ENCODE data around the gene SPTSSB. TPM values are rescaled to one million over a fixed set of nuclear protein-coding genes. Genes with fewer than 3 reads are reported as not detected.

The SPTSSB gene
- total and polyA plus RNA-seq, 2 donors (not counting 1 experiment from before 2014, with no cell fraction given), result not detected

- CTCF ChIA-PET, result interaction anchor here (0.9 kb wide), 1 partner anchor 9 kb away, joined by 3 read pairs; no protein-coding TSS in a partner anchor
- peaks cover 12% of the 10 kb centered on the region for H3K9me3 Mint-ChIP-seq (ENCODE audit: insufficient read depth)
- H3K27ac Mint-ChIP-seq, result no peak overlapping the region
- H3K4me3 ChIP-seq (ENCODE audit: control extremely low read depth in 1 of 5, extremely low read depth in 1 of 5, insufficient read depth in 1 of 5, low read depth in 2 of 5, low read length in 4 of 5), result no peak overlapping the region
- no peaks in the 10 kb centered on the region for H3K36me3 ChIP-seq (replicated peaks in 1 of 2; ENCODE audit: control extremely low read depth in 1 of 2, control insufficient read depth in 1 of 2, extremely low read depth in 1 of 2, insufficient read depth in 2 of 2, low read length in 1 of 2)
- no peak overlapping the region for H3K4me2 ChIP-seq (replicated peaks; ENCODE audit: low read depth, low read length, poor library complexity, severe bottlenecking)
- no peak overlapping the region for H2AFZ ChIP-seq (ENCODE audit: insufficient read depth, low read depth, low read length, poor library complexity, severe bottlenecking)
- no peak for DNase-seq
- no peak for ATAC-seq (ENCODE audit: low read depth)
- no peak for TF ChIP-seq EZH2 (IDR thresholded peaks at IDR 0.05; ENCODE audit: borderline replicate concordance, insufficient read depth, low read depth, low read length, poor library complexity, severe bottlenecking)
- TF ChIP-seq, protein P1, sequence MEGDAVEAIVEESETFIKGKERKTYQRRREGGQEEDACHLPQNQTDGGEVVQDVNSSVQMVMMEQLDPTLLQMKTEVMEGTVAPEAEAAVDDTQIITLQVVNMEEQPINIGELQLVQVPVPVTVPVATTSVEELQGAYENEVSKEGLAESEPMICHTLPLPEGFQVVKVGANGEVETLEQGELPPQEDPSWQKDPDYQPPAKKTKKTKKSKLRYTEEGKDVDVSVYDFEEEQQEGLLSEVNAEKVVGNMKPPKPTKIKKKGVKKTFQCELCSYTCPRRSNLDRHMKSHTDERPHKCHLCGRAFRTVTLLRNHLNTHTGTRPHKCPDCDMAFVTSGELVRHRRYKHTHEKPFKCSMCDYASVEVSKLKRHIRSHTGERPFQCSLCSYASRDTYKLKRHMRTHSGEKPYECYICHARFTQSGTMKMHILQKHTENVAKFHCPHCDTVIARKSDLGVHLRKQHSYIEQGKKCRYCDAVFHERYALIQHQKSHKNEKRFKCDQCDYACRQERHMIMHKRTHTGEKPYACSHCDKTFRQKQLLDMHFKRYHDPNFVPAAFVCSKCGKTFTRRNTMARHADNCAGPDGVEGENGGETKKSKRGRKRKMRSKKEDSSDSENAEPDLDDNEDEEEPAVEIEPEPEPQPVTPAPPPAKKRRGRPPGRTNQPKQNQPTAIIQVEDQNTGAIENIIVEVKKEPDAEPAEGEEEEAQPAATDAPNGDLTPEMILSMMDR (IDR thresholded peaks at IDR 0.05), result no peak
- intact Hi-C loops (cut with micrococcal nuclease), result no loop called here
- no peak overlapping the region for H3K27ac ChIP-seq (ENCODE audit: low read length in 2 of 2)
- no peaks in the 10 kb centered on the region for H3K27me3 Mint-ChIP-seq
- no peaks in the 10 kb centered on the region for H3K79me2 ChIP-seq (ENCODE audit: control insufficient read depth, insufficient read depth, low read length)
- H3K4me3 Mint-ChIP-seq, result no peak overlapping the region
- peaks cover 0 to 19% (median 8%) of the 10 kb centered on the region in 3 donors for H3K9me3 ChIP-seq (ENCODE audit: control extremely low read depth in 1 of 3, control insufficient read depth in 2 of 3, insufficient read depth in 1 of 3, low read length in 2 of 3)
- H3K9ac ChIP-seq (ENCODE audit: low read length), result no peak overlapping the region
- H3K4me1 ChIP-seq (ENCODE audit: control insufficient read depth in 2 of 2, insufficient read depth in 2 of 2, low read length in 2 of 2), result no peaks in the 10 kb centered on the region
- no peaks in the 10 kb centered on the region for H3K4me1 Mint-ChIP-seq
- no peaks in the 10 kb centered on the region for H4K20me1 ChIP-seq (ENCODE audit: control insufficient read depth, insufficient read depth, low read length, poor library complexity, severe bottlenecking)
- no peaks in the 10 kb centered on the region for H3K27me3 ChIP-seq (replicated peaks in 1 of 4; ENCODE audit: control extremely low read depth in 1 of 4, control insufficient read depth in 3 of 4, insufficient read depth in 4 of 4, low read length in 3 of 4)
- POLR2A ChIA-PET, result no interaction called here
These were observed 76.0 kb downstream of the SPTSSB start for GRCh38 chr3:161295325-161295724.

Other genes with a start within 250 kb of the SPTSSB start
- gene NMD3, start 150.2 kb downstream of the SPTSSB start, total RNA-seq, result 36.1 and 38.0 TPM in 2 replicates
- gene NMD3, start 150.2 kb downstream of the SPTSSB start, polyA plus RNA-seq, result 14.5 and 25.4 TPM in 2 replicates
- not detected in 2 replicates for gene OTOL1, start 125.3 kb upstream of the SPTSSB start, total RNA-seq
- not detected in 2 replicates for gene OTOL1, start 125.3 kb upstream of the SPTSSB start, polyA plus RNA-seq